ENCODE results near the gene HNF1A.

HNF1A gene

GRCh38 chr12:120960657-120961056 is 17.7 kb upstream of the HNF1A start:
- Histone ChIP-seq H3K4me1 (ENCODE audit: low read length) (peaks cover 7% of the 10 kb centered on the region), H3K9ac (ENCODE audit: low read length) (no peak overlapping the region), H3K79me2 (ENCODE audit: low read length) (no peaks in the 10 kb centered on the region), H3K36me3 (replicated peaks; ENCODE audit: low read depth, low read length) (no peaks in the 10 kb centered on the region), H3K9me3 (ENCODE audit: insufficient read depth, low read length) (no peaks in the 10 kb centered on the region), H3K27ac (ENCODE audit: low read length) (no peak overlapping the region), H2AFZ (ENCODE audit: low read depth, low read length) (0 out of 2 replicates have a peak overlapping the region, but pooled peaks have one; percentile 20), H3K27me3 (ENCODE audit: low read depth, low read length) (no peaks in the 10 kb centered on the region), H3K4me3 (ENCODE audit: low read length) (no peak overlapping the region), H3K4me2 (ENCODE audit: low read length) (no peak overlapping the region), H4K20me1 (ENCODE audit: insufficient read depth, low read length) (no peaks in the 10 kb centered on the region)
- TF ChIP-seq CTCF (IDR thresholded peaks at IDR 0.05; ENCODE audit: low read depth, low read length) = no peak
- no peak for TF ChIP-seq EZH2phosphoT487 (IDR thresholded peaks at IDR 0.05; ENCODE audit: low read depth)

- Histone ChIP-seq H3K4me1 (ENCODE audit: low read length) (peaks cover 7% of the 10 kb centered on the region), H3K36me3 (replicated peaks; ENCODE audit: low read depth, low read length) (no peaks in the 10 kb centered on the region), H3K27ac (ENCODE audit: low read length) (no peak overlapping the region), H3K27me3 (ENCODE audit: low read depth, low read length) (no peaks in the 10 kb centered on the region), H3K4me3 (ENCODE audit: low read length) (no peak overlapping the region), H3K9ac (ENCODE audit: low read length) (no peak overlapping the region), H3K79me2 (ENCODE audit: low read length) (no peaks in the 10 kb centered on the region), H2AFZ (ENCODE audit: low read depth, low read length) (no peak overlapping the region), H3K9me3 (ENCODE audit: insufficient read depth, low read length) (no peaks in the 10 kb centered on the region), H4K20me1 (ENCODE audit: insufficient read depth, low read length) (no peaks in the 10 kb centered on the region), H3K4me2 (ENCODE audit: low read length) (no peak overlapping the region)
- TF ChIP-seq EZH2phosphoT487 (IDR thresholded peaks at IDR 0.05; ENCODE audit: low read depth) (no peak), CTCF (IDR thresholded peaks at IDR 0.05; ENCODE audit: low read depth, low read length) (no peak)
Observed at GRCh38 chr12:120961604-120962531, 16.5 kb upstream of the HNF1A start.

GRCh38 chr12:120962532-120963020 is 15.8 kb upstream of the HNF1A start:
- Histone ChIP-seq H3K27me3 (ENCODE audit: low read depth, low read length) (no peaks in the 10 kb centered on the region), H3K36me3 (replicated peaks; ENCODE audit: low read depth, low read length) (no peaks in the 10 kb centered on the region), H3K27ac (ENCODE audit: low read length) (no peak overlapping the region), H3K9ac (ENCODE audit: low read length) (no peak overlapping the region), H3K4me2 (ENCODE audit: low read length) (no peak overlapping the region), H3K79me2 (ENCODE audit: low read length) (no peaks in the 10 kb centered on the region), H3K9me3 (ENCODE audit: insufficient read depth, low read length) (no peaks in the 10 kb centered on the region), H2AFZ (ENCODE audit: low read depth, low read length) (no peak overlapping the region), H3K4me3 (ENCODE audit: low read length) (no peak overlapping the region), H3K4me1 (ENCODE audit: low read length) (peaks cover 7% of the 10 kb centered on the region), H4K20me1 (ENCODE audit: insufficient read depth, low read length) (no peaks in the 10 kb centered on the region)
- TF ChIP-seq CTCF (IDR thresholded peaks at IDR 0.05; ENCODE audit: low read depth, low read length) = no peak
- no peak for TF ChIP-seq EZH2phosphoT487 (IDR thresholded peaks at IDR 0.05; ENCODE audit: low read depth)

- no peaks in the 10 kb centered on the region for H3K9me3 ChIP-seq (ENCODE audit: insufficient read depth, low read length)
- no peak overlapping the region for H3K4me3 ChIP-seq (ENCODE audit: low read length)
- H3K27ac ChIP-seq (ENCODE audit: low read length) = no peak overlapping the region
- no peaks in the 10 kb centered on the region for H3K79me2 ChIP-seq (ENCODE audit: low read length)
- no peak overlapping the region for H3K4me2 ChIP-seq (ENCODE audit: low read length)
- peaks cover 14% of the 10 kb centered on the region for H3K4me1 ChIP-seq (ENCODE audit: low read length)
- no peaks in the 10 kb centered on the region for H4K20me1 ChIP-seq (ENCODE audit: insufficient read depth, low read length)
- no peaks in the 10 kb centered on the region for H3K36me3 ChIP-seq (replicated peaks; ENCODE audit: low read depth, low read length)
- H3K9ac ChIP-seq (ENCODE audit: low read length) = no peak overlapping the region
- no peak for TF ChIP-seq EZH2phosphoT487 (IDR thresholded peaks at IDR 0.05; ENCODE audit: low read depth)
- no peak for TF ChIP-seq CTCF (IDR thresholded peaks at IDR 0.05; ENCODE audit: low read depth, low read length)
- H3K27me3 ChIP-seq (ENCODE audit: low read depth, low read length) = no peaks in the 10 kb centered on the region
- H2AFZ ChIP-seq (ENCODE audit: low read depth, low read length) = no peak overlapping the region
Observed at GRCh38 chr12:120964298-120964697, 14.0 kb upstream of the HNF1A start.

All from OCI-LY3 (cell line).